Jurkat, Clone E6-1 (cell line): ENCODE results near the gene HAT1.
A peak's percentile ranks its signal among the peaks of the same experiment; 100 is the strongest.
"Not testable (repeated sequence)": the region's sequence is repeated elsewhere in the genome, so short reads cannot be mapped to it uniquely, and the experiment has no call there.

ENCODE experiments used
- DNase-seq: peaks from one replicate; pipeline ENCODE4 v3.0.0-alpha.2; 2011; ENCODE audit warnings: low read depth, low spot score
- H3K4me3 ChIP-seq: 2 replicates; pipeline ENCODE4 v1.5.1; 2011; ENCODE audit warnings: mild to moderate bottlenecking, low read length, control low read depth, moderate library complexity

The HAT1 gene

GRCh38 chr2:171965661-171966060, 43.4 kb downstream of the HAT1 start:
- no peak overlapping the region for H3K4me3 ChIP-seq
- peak; percentile 56 for DNase-seq

- no peak overlapping the region for H3K4me3 ChIP-seq
- DNase-seq: no peak
These were observed 44.0 kb downstream of the HAT1 start for GRCh38 chr2:171966235-171966634.

GRCh38 chr2:171966688-171967087, 44.4 kb downstream of the HAT1 start:
- no peak for DNase-seq
- H3K4me3 ChIP-seq: no peak overlapping the region

GRCh38 chr2:171968509-171968908, 46.2 kb downstream of the HAT1 start:
- H3K4me3 ChIP-seq: no peak overlapping the region
- DNase-seq: no peak

- no peak overlapping the region for H3K4me3 ChIP-seq
- no peak for DNase-seq
These were observed 50.2 kb downstream of the HAT1 start for GRCh38 chr2:171972329-171972982.

- no peak for DNase-seq
- no peak overlapping the region for H3K4me3 ChIP-seq
These were observed 56.8 kb downstream of the HAT1 start for GRCh38 chr2:171979103-171979502.

GRCh38 chr2:171983924-171984323, 61.7 kb downstream of the HAT1 start:
- not testable (repeated sequence) for H3K4me3 ChIP-seq, DNase-seq

GRCh38 chr2:171985076-171985475, 62.8 kb downstream of the HAT1 start:
- H3K4me3 ChIP-seq: no peak overlapping the region
- no peak for DNase-seq

GRCh38 chr2:171986778-171987177, 64.5 kb downstream of the HAT1 start:
- DNase-seq: no peak
- H3K4me3 ChIP-seq: no peak overlapping the region

GRCh38 chr2:171991027-171991426, 68.8 kb downstream of the HAT1 start:
- H3K4me3 ChIP-seq: no peak overlapping the region
- no peak for DNase-seq

- DNase-seq: no peak
- no peak overlapping the region for H3K4me3 ChIP-seq
These were observed 73.3 kb downstream of the HAT1 start for GRCh38 chr2:171995586-171995985.

GRCh38 chr2:171996021-171996420, 73.8 kb downstream of the HAT1 start:
- DNase-seq: no peak
- no peak overlapping the region for H3K4me3 ChIP-seq

GRCh38 chr2:171997031-171997430, 74.8 kb downstream of the HAT1 start:
- H3K4me3 ChIP-seq, DNase-seq: not testable (repeated sequence)

GRCh38 chr2:171999161-171999560, 76.9 kb downstream of the HAT1 start:
- no peak for DNase-seq

GRCh38 chr2:171999604-172000469, 77.6 kb downstream of the HAT1 start, which contains the start of gene METAP1D:
Gene METAP1D (plus strand): TSS chr2:171999953. CDS start chr2:171999970, 17 bp downstream.
- peak; percentile 79 for DNase-seq
- peak within 1 kb of the TSS; percentile 93 for H3K4me3 ChIP-seq

More at GRCh38 chr2:171999161-171999560, 76.9 kb downstream of the HAT1 start:
- peak overlapping the region; percentile 93 for H3K4me3 ChIP-seq

- peak overlapping the region; percentile 93 for H3K4me3 ChIP-seq
- no peak for DNase-seq
These were observed 78.6 kb downstream of the HAT1 start for GRCh38 chr2:172000696-172001361.

- H3K4me3 ChIP-seq: no peak overlapping the region
- DNase-seq: no peak
These were observed 85.1 kb downstream of the HAT1 start for GRCh38 chr2:172007372-172007771.

GRCh38 chr2:172009823-172010222, 87.6 kb downstream of the HAT1 start:
- DNase-seq: no peak
- no peak overlapping the region for H3K4me3 ChIP-seq

GRCh38 chr2:172011812-172012575, 89.7 kb downstream of the HAT1 start:
- peak; percentile 67 for DNase-seq
- H3K4me3 ChIP-seq: no peak overlapping the region
